H1 (cell line): ENCODE results near the gene PTPN3. TPM values are rescaled to one million over a fixed set of nuclear protein-coding genes. Genes with fewer than 3 reads are reported as not detected.

Experiments used
- BACH1 ChIP-seq: IDR thresholded peaks from 2 replicates; pipeline ENCODE4 v1.6.1; 2012; ENCODE audit warnings: low read length, improper control_type of control experiment
- CHD7 ChIP-seq: fragments of 300-600 bp; sonication (generic); IDR thresholded peaks from 2 replicates; pipeline ENCODE4 v1.7.1; 2012; ENCODE audit warnings: low read length, moderate library complexity, mild to moderate bottlenecking, inconsistent platforms; ENCODE audit not compliant: insufficient replicate concordance
- CTBP2 ChIP-seq: IDR thresholded peaks from 2 replicates; pipeline ENCODE4 v1.7.0; 2011; ENCODE audit warnings: borderline replicate concordance, mild to moderate bottlenecking, moderate library complexity, mixed read lengths, low read length; ENCODE audit not compliant: insufficient read depth, insufficient read length
- FOSL1 ChIP-seq: IDR thresholded peaks from 2 replicates; pipeline ENCODE4 v1.6.1; 2011; ENCODE audit warnings: mild to moderate bottlenecking, low read depth, low read length, moderate library complexity; ENCODE audit not compliant: insufficient read depth
- GTF2F1 ChIP-seq: IDR thresholded peaks from 2 replicates; pipeline ENCODE4 v1.6.1; 2012; ENCODE audit warnings: low read depth, low read length, improper control_type of control experiment, borderline replicate concordance
- RFX5 ChIP-seq: IDR thresholded peaks from 2 replicates; pipeline ENCODE4 v1.6.1; 2011; ENCODE audit warnings: low read depth, low read length, improper control_type of control experiment, borderline replicate concordance
- TCF12 ChIP-seq: IDR thresholded peaks from 2 replicates; pipeline ENCODE4 v1.6.1; 2011; ENCODE audit warnings: low read depth, mild to moderate bottlenecking, low read length
- polyA plus RNA-seq, 7 experiments: library from polyadenylated mRNA; depleted of rRNA in 3 of 7; stranded (reverse) in 5 of 7; unstranded in 2 of 7; fragments of >200 nt in 5 of 7; fragments of 200-250 nt in 2 of 7; gene quantifications; 1 replicate in 5 of 7; 2 replicates in 1 of 7; 4 replicates in 1 of 7; pipeline versions ENCODE4 v1.2.1 to v1.2.3, GENCODE V29; 2011 to 2013; ENCODE audit warnings: missing spikeins in 2 of 7, mixed read lengths in 2 of 7
- total RNA-seq: library from RNA; stranded (reverse); fragmentation: NEBNext Ultra II Directional; extraction: Animal tissue kit (Norgen Biotek cat#: 25700); gene quantifications from 2 replicates; pipeline ENCODE4 v1.2.1, GENCODE V29; 2021

PTPN3 gene
- total and polyA plus RNA-seq, 2 of the 8 experiments (the other 6 are each of a cell fraction or from before 2014, with no cell fraction given) = 2.9 to 3.7 TPM

GRCh38 chr9:109496841-109497225 lies 1.3 kb downstream of the PTPN3 start (continued):
- TF ChIP-seq CHD7 = no peak
- no peak for TF ChIP-seq BACH1
- no peak for TF ChIP-seq TCF12
- TF ChIP-seq FOSL1 = no peak
- no peak for TF ChIP-seq CTBP2
- no peak for TF ChIP-seq RFX5
- TF ChIP-seq GTF2F1 = no peak
